Epithelial cell of esophagus (primary cell): Measurements from ENCODE around the gene AKR1E2.

ENCODE experiments used
- DNase-seq: peaks from one replicate; pipeline ENCODE4 v3.0.0; 2010; ENCODE audit warnings: low read depth
- H3K4me3 ChIP-seq: 2 replicates; pipeline ENCODE4 v1.5.1; 2011; ENCODE audit warnings: mild to moderate bottlenecking, low read length, control low read depth
- CTCF ChIP-seq: IDR thresholded peaks from 2 replicates; pipeline ENCODE4 v1.5.1; 2011; ENCODE audit warnings: low read depth, mild to moderate bottlenecking, low read length, control low read depth, inconsistent platforms; ENCODE audit not compliant: insufficient read depth; ENCODE audit errors: missing control alignments

Gene AKR1E2

DNA sequence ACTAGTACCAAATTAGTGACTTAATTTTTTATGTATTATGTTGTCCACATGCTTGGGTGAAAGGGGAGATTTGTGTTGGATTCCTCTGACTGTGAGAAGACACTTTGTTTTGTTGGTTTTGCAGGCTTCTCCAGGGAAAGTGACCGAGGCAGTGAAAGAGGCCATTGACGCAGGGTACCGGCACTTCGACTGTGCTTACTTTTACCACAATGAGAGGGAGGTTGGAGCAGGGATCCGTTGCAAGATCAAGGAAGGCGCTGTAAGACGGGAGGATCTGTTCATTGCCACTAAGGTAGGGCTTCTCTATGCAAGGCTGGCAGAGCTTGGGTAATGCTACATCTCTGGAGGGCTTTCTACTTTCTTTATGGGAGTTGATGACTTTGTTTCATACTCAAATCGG lies 4.5 kb downstream of the AKR1E2 start:
- no peak for DNase-seq
- TF ChIP-seq CTCF = no peak
- H3K4me3 ChIP-seq = no peak overlapping the region

- TF ChIP-seq CTCF = no peak
- DNase-seq = no peak
- H3K4me3 ChIP-seq = no peak overlapping the region
Observed at GRCh38 chr10:4831091-4831490, 5.1 kb downstream of the AKR1E2 start.

GRCh38 chr10:4833286-4833685 lies 7.3 kb downstream of the AKR1E2 start:
- no peak for DNase-seq
- TF ChIP-seq CTCF = no peak
- no peak overlapping the region for H3K4me3 ChIP-seq

- no peak for TF ChIP-seq CTCF
- DNase-seq = no peak
- H3K4me3 ChIP-seq = no peak overlapping the region
Observed at GRCh38 chr10:4834898-4835405, 8.9 kb downstream of the AKR1E2 start.

DNA sequence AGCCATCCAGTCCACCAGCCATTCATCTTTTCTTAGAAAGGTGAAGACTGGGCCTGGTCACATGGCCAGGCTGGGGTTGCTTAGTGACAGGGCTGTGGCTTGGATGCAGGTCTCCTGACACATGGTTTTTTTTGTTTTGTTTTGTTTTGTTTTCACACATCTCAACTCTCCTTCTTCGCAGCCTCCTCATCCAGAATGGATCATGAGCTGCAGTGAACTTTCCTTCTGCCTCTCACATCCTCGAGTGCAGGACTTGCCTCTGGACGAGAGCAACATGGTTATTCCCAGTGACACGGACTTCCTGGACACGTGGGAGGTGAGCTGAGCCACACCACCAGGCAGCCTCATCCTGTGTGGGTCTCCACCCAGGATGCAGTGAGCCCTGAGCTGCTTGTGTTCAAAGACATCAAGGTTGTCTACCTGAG lies 9.5 kb downstream of the AKR1E2 start:
- no peak overlapping the region for H3K4me3 ChIP-seq
- no peak for DNase-seq
- no peak for TF ChIP-seq CTCF

GRCh38 chr10:4836416-4836969 lies 10.5 kb downstream of the AKR1E2 start:
- no peak overlapping the region for H3K4me3 ChIP-seq
- DNase-seq = no peak
- no peak for TF ChIP-seq CTCF

GRCh38 chr10:4837551-4837950 lies 11.5 kb downstream of the AKR1E2 start:
- no peak for TF ChIP-seq CTCF
- H3K4me3 ChIP-seq = no peak overlapping the region
- DNase-seq = no peak
